K562 (cell line): Measurements from ENCODE around the gene FAM227A. TPM values are rescaled to one million over a fixed set of nuclear protein-coding genes. Genes with fewer than 3 reads are reported as not detected.
A peak's percentile ranks its signal among the peaks of the same experiment; 100 is the strongest.

Experiments
- ATAC-seq: fragments of 200-7000 bp; cut with Tn5 transposase; 3 replicates; pipeline ENCODE4 v1.9.1; 2020; ENCODE audit warnings: moderate library complexity
- BruUV-seq: library from RNA; stranded (reverse); fragments of 400-500 nt; replicated peaks from 2 replicates; lab custom pipeline; 2021; lab: Mats Ljungman, UMichigan
- CTCF ChIA-PET: fragments of 300-600 bp; formaldehyde crosslinking; extraction: SDS; loops from one replicate; lab custom pipeline; 2021; ENCODE audit warnings: low intra/inter-chr PET ratio; lab: Yijun Ruan, JAX
- POLR2A ChIA-PET: fragments of 300-600, 350-650 bp; sonication (Branson Sonifier 250); formaldehyde crosslinking; extraction: SDS; loops from one replicate; lab custom pipeline; 2021; ENCODE audit warnings: antibody characterized with exemption, inconsistent platforms; lab: Yijun Ruan, JAX
- DNase-seq, 4 experiments: peaks; one replicate each; pipeline versions ENCODE4 v3.0.0 to v3.0.0-alpha.2; 2011 to 2018; ENCODE audit warnings: low spot score in 3 of 4, mixed read lengths in 3 of 4; ENCODE audit errors: extremely low read depth in 1 of 4
- FAIRE-seq: peaks from 2 replicates; lab custom pipeline; 2011; peaks lifted over from hg19 to GRCh38; lab: Jason Lieb, UNC
- H2AFZ ChIP-seq: 2 replicates; pipeline ENCODE4 v1.6.0; 2011; ENCODE audit warnings: low read depth, low read length, control low read depth, inconsistent platforms
- H3K27ac ChIP-seq: fragments of 200-600 bp; 3 replicates; pipeline ENCODE4 v1.8.0; 2011; ENCODE audit warnings: low read depth, mild to moderate bottlenecking, control low read depth, inconsistent platforms, low read length, moderate library complexity, mixed read lengths; ENCODE audit errors: extremely low read depth
- H3K27me3 ChIP-seq, 2 experiments: fragments of 300-600 bp in 1 of 2; 2 replicates in 1 of 2; 3 replicates in 1 of 2; pipeline versions ENCODE4 v1.6.0 to v1.8.0; 2011; ENCODE audit warnings: inconsistent platforms in 2 of 2, low read length in 2 of 2, mild to moderate bottlenecking in 1 of 2, mixed read lengths in 1 of 2, moderate library complexity in 1 of 2; ENCODE audit not compliant: control insufficient read depth in 2 of 2, insufficient read depth in 2 of 2
- H3K36me3 ChIP-seq: fragments of 300-600 bp; 3 replicates; pipeline ENCODE4 v1.8.0; 2011; ENCODE audit warnings: mild to moderate bottlenecking, low read length, inconsistent platforms; ENCODE audit not compliant: control insufficient read depth, insufficient read depth
- H3K4me1 ChIP-seq, 2 experiments: fragments of 200-600 bp in 1 of 2; replicated peaks in 1 of 2; 2 replicates in 1 of 2; 3 replicates in 1 of 2; pipeline versions ENCODE4 v1.5.1 to v1.8.0; 2011; ENCODE audit warnings: inconsistent platforms in 2 of 2, low read length in 2 of 2, mild to moderate bottlenecking in 1 of 2, mixed read lengths in 1 of 2, moderate library complexity in 1 of 2; ENCODE audit not compliant: control insufficient read depth in 2 of 2, insufficient read depth in 2 of 2
- H3K4me2 ChIP-seq: 2 replicates; pipeline ENCODE4 v1.6.1; 2011; ENCODE audit warnings: low read length, control low read depth, inconsistent platforms, mixed read lengths; ENCODE audit not compliant: insufficient read depth
- H3K4me3 ChIP-seq: fragments of 200-600 bp; sonication (generic), shearing (Covaris generic); 2 replicates; pipeline ENCODE4 v1.5.1; 2016; ENCODE audit warnings: control low read depth, inconsistent platforms
- H3K79me2 ChIP-seq: fragments of 200-600 bp; 3 replicates; pipeline ENCODE4 v1.8.0; 2011; ENCODE audit warnings: low read length, inconsistent platforms; ENCODE audit not compliant: control insufficient read depth, insufficient read depth
- H3K9ac ChIP-seq, 2 experiments: 2 replicates each; pipeline versions ENCODE4 v1.6.0 to v1.6.1; 2011; ENCODE audit warnings: low read depth in 2 of 2, low read length in 2 of 2, control low read depth in 1 of 2, inconsistent platforms in 1 of 2, mild to moderate bottlenecking in 1 of 2, mixed read lengths in 1 of 2; ENCODE audit not compliant: insufficient read depth in 1 of 2
- H3K9me1 ChIP-seq: one replicate; pipeline ENCODE4 v1.6.0; 2011; ENCODE audit warnings: inconsistent platforms, mild to moderate bottlenecking, low read length, moderate library complexity; ENCODE audit not compliant: control insufficient read depth, insufficient read depth
- H3K9me3 ChIP-seq: replicated peaks from 2 replicates; pipeline ENCODE4 v1.5.1; 2011; ENCODE audit warnings: low read depth, low read length, inconsistent platforms; ENCODE audit not compliant: control insufficient read depth, insufficient read depth
- H4K20me1 ChIP-seq: replicated peaks from 2 replicates; pipeline ENCODE4 v1.6.1; 2011; ENCODE audit warnings: low read length, inconsistent platforms, mixed read lengths; ENCODE audit not compliant: control insufficient read depth, insufficient read depth
- ADNP ChIP-seq: fragments of 200-800 bp; sonication (Bioruptor generic); IDR thresholded peaks from 2 replicates; pipeline ENCODE4 v1.6.1; 2016; ENCODE audit warnings: missing genetic modification characterization, missing compliant biosample characterization
- GTF2E2 ChIP-seq: fragments of 200-800 bp; sonication (Bioruptor generic); IDR thresholded peaks from 2 replicates; pipeline ENCODE4 v1.6.1; 2016; ENCODE audit warnings: missing genetic modification characterization, missing compliant biosample characterization
- KDM5B ChIP-seq: fragments of 200-600 bp; sonication (generic); IDR thresholded peaks from 2 replicates; pipeline ENCODE4 v1.6.1; 2012; ENCODE audit warnings: low read depth, mild to moderate bottlenecking, moderate library complexity, low read length, control low read depth, inconsistent platforms; ENCODE audit not compliant: insufficient replicate concordance
- MTF1 ChIP-seq: fragments of 250-450 bp; sonication (Bioruptor Pico); IDR thresholded peaks from 2 replicates; pipeline ENCODE4 v1.9.0; 2021; ENCODE audit warnings: moderate library complexity, mild to moderate bottlenecking, inconsistent platforms, borderline replicate concordance
- POLR2A ChIP-seq: fragments of 450-650 bp; conservative IDR thresholded peaks from 2 replicates; pipeline ENCODE4 v1.6.1; 2016
- SOX6 ChIP-seq: fragments of 450-650 bp; IDR thresholded peaks from 2 replicates; pipeline ENCODE4 v1.6.1; 2014; ENCODE audit warnings: mild to moderate bottlenecking
- ZZZ3 ChIP-seq: fragments of 450-650 bp; IDR thresholded peaks from 2 replicates; pipeline ENCODE4 v1.6.1; 2016; ENCODE audit warnings: antibody characterized with exemption, mild to moderate bottlenecking, moderate library complexity
- WGBS: fragments of 100-300 bp; shearing (Covaris generic); methylation state at CpG from one replicate; pipeline ENCODE4 v1.1.6; 2016; ENCODE audit warnings: low coverage, mixed read lengths; ENCODE audit not compliant: insufficient coverage; ENCODE audit errors: missing lambda C conversion rate; 5-methylcytosine and 5-hydroxymethylcytosine counted together
- in situ Hi-C: fragments of 300-500 bp; cut with MboI; formaldehyde crosslinking; loops from 4 replicates; pipeline ENCODE4 v1.15.0; 2018; ENCODE audit warnings: inconsistent platforms, mixed read lengths
- intact Hi-C: fragments of 100-400 bp; cut with micrococcal nuclease; formaldehyde crosslinking; loops from 2 replicates; pipeline ENCODE4 v1.14.2; 2022
- polyA plus RNA-seq, 8 experiments: library from polyadenylated mRNA; depleted of rRNA in 4 of 8; stranded (reverse) in 5 of 8; unstranded in 3 of 8; fragments of >200 nt; fragmentation: Nextera tagmentation in 2 of 8; fragmentation: Illumina TruSeq in 1 of 8; extraction: Ambion mirVana in 2 of 8; extraction: Trizol in 1 of 8; gene quantifications; 2 replicates each; pipeline versions ENCODE4 v1.2.1 to v1.2.3, GENCODE V29; 2011 to 2014; ENCODE audit warnings: inconsistent platforms in 1 of 8, missing spikeins in 1 of 8
- total RNA-seq, 7 experiments: library from RNA; depleted of rRNA in 6 of 7; stranded (reverse); fragments of >200 nt in 6 of 7; fragmentation: Illumina TruSeq in 2 of 7; extraction: Trizol in 2 of 7; gene quantifications; 2 replicates each; pipeline versions ENCODE4 v1.2.1 to v1.2.3, GENCODE V29; 2011 to 2021; ENCODE audit warnings: low replicate concordance in 1 of 7
- TF ChIP-seq, protein P1 (sequence below): sonication (generic); formaldehyde crosslinking; IDR thresholded peaks from 2 replicates; pipeline ENCODE4 v1.8.0; 2022; ENCODE audit warnings: missing genetic modification reagents, mild to moderate bottlenecking, moderate library complexity, borderline replicate concordance
- TF ChIP-seq, protein P2 (sequence below): sonication (generic); formaldehyde crosslinking; IDR thresholded peaks from 2 replicates; pipeline ENCODE4 v1.8.0; 2022; ENCODE audit warnings: mild to moderate bottlenecking, missing genetic modification reagents
- TF ChIP-seq, protein P3 (sequence below), 3 experiments: fragments of 200-800 bp in 1 of 3; fragments of 250-450 bp in 1 of 3; fragments of 450-650 bp in 1 of 3; sonication (Bioruptor Pico) in 1 of 3; sonication (Bioruptor generic) in 1 of 3; formaldehyde crosslinking in 1 of 3; IDR thresholded peaks; 2 replicates each; pipeline versions ENCODE4 v1.6.1 to v1.8.0; 2016 to 2022; ENCODE audit warnings: mild to moderate bottlenecking in 2 of 3, missing genetic modification characterization in 2 of 3, missing compliant biosample characterization in 1 of 3, moderate library complexity in 1 of 3

Gene FAM227A
- total and polyA plus RNA-seq, 9 of the 15 experiments (the other 6 are each of a cell fraction or from before 2014, with no cell fraction given): 0.10 to 2.2 (median 0.83) TPM

DNA sequence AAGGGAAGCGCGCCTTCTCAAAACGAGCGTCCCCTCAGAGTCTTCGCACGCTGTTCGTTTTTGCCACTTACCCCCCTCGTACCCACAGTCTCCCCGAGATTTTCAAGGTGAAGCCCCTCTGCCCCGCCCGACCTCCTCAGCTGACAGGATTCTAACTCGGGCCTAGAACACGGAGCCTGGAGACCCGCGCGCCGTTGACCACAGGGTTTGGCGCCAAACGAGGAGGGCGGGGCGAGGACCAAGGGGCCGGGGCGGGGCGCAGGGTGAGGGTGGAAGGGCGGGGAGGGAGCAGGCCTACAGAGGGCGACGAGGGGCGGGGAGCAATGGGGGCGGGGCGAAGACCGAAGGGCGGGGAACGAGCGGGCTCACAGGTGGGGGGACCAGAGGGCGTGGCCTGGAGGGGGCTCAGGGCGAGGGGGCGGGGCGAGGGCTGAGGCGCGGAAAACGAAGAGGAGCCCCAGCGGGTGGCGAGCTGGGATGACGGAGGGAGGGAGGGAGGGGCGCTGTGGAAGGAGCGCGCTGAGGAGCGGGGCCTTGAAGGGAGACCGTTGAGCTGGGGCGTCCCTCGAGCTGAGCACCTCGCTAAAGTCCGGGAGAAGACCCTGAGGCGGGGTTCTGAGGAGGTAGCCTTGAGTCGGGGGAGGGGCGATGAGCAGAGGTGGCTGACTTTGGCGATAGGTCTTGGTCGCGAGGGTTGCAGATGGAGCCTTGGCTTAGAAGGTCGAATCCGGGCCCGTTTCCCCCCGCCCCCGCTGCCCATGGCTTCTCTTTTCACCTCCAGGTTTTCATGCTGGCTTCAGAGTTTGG is 86.0 kb downstream of the FAM227A start, which contains the start of gene DMC1:
Gene DMC1, minus strand, starts transcription at position 212 of the 807 bp plus-strand sequence. CDS start 1,927 bp downstream, outside the sequence.
- Histone ChIP-seq H3K4me3 (peak within 1 kb of the TSS; percentile 51), H3K9me1 (no peaks in the 10 kb centered on the region), H3K9ac (peak within 1 kb of the TSS; percentile 93 to 96), H3K27me3 (no peaks in the 10 kb centered on the region), H3K36me3 (no peaks in the 10 kb centered on the region), H3K4me1 (peaks cover 4 to 8% of the 10 kb centered on the region in 2 experiments; a peak in 4 of 5 replicates), H4K20me1 (no peaks in the 10 kb centered on the region), H3K27ac (peak within 1 kb of the TSS; percentile 94), H3K4me2 (peak within 1 kb of the TSS; percentile 80), H3K79me2 (peaks cover 8% of the 10 kb centered on the region; the same call in 2 of the 3 replicates), H2AFZ (peak within 1 kb of the TSS; percentile 98), H3K9me3 (no peaks in the 10 kb centered on the region)
- FAIRE-seq: peak; percentile 52
- ATAC-seq: peak; percentile 94
- in situ Hi-C loops (loop anchor here (5.0 to 10.0 kb wide), 2 partner anchors 73 to 465 kb away; no protein-coding TSS in a partner anchor), intact Hi-C loops (loop anchor here (5.0 to 10.0 kb wide), 4 partner anchors 58 to 518 kb away; no protein-coding TSS in a partner anchor)
- WGBS: 0% methylated on average over 2 of the region's 64 CpGs
- POLR2A ChIA-PET: interaction anchor here (0.6 kb wide), 3 partner anchors 28 to 102 kb away, joined by 3 read pairs; partner anchors contain the start of gene KDELR3
- peak; percentile 94 to 99 (median 98) for DNase-seq
- CTCF ChIA-PET: interaction anchor here (0.6 kb wide), 1 partner anchor 31 kb away, joined by 3 read pairs; no protein-coding TSS in a partner anchor
- BruUV-seq: no TSS peak
- TF ChIP-seq SOX6 (0 out of 2 replicates have a peak, but pooled peaks have one; percentile 12), KDM5B (peak; percentile 62), GTF2E2 (tag) (0 out of 2 replicates have a peak, but pooled peaks have one; percentile 44), MTF1 (CRISPR knock-in tag) (no peak), POLR2A (peak; percentile 81), ADNP (tag) (no peak), ZZZ3 (peak; percentile 75; the same call in 1 of the 2 replicates)
- TF ChIP-seq, protein P1, sequence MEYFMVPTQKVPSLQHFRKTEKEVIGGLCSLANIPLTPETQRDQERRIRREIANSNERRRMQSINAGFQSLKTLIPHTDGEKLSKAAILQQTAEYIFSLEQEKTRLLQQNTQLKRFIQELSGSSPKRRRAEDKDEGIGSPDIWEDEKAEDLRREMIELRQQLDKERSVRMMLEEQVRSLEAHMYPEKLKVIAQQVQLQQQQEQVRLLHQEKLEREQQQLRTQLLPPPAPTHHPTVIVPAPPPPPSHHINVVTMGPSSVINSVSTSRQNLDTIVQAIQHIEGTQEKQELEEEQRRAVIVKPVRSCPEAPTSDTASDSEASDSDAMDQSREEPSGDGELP (CRISPR knock-in tag): peak; percentile 68; the same call in 1 of the 2 replicates
- TF ChIP-seq, protein P2, sequence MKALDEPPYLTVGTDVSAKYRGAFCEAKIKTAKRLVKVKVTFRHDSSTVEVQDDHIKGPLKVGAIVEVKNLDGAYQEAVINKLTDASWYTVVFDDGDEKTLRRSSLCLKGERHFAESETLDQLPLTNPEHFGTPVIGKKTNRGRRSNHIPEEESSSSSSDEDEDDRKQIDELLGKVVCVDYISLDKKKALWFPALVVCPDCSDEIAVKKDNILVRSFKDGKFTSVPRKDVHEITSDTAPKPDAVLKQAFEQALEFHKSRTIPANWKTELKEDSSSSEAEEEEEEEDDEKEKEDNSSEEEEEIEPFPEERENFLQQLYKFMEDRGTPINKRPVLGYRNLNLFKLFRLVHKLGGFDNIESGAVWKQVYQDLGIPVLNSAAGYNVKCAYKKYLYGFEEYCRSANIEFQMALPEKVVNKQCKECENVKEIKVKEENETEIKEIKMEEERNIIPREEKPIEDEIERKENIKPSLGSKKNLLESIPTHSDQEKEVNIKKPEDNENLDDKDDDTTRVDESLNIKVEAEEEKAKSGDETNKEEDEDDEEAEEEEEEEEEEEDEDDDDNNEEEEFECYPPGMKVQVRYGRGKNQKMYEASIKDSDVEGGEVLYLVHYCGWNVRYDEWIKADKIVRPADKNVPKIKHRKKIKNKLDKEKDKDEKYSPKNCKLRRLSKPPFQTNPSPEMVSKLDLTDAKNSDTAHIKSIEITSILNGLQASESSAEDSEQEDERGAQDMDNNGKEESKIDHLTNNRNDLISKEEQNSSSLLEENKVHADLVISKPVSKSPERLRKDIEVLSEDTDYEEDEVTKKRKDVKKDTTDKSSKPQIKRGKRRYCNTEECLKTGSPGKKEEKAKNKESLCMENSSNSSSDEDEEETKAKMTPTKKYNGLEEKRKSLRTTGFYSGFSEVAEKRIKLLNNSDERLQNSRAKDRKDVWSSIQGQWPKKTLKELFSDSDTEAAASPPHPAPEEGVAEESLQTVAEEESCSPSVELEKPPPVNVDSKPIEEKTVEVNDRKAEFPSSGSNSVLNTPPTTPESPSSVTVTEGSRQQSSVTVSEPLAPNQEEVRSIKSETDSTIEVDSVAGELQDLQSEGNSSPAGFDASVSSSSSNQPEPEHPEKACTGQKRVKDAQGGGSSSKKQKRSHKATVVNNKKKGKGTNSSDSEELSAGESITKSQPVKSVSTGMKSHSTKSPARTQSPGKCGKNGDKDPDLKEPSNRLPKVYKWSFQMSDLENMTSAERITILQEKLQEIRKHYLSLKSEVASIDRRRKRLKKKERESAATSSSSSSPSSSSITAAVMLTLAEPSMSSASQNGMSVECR (CRISPR knock-in tag): peak; percentile 9; the same call in 1 of the 2 replicates
- TF ChIP-seq, protein P3, sequence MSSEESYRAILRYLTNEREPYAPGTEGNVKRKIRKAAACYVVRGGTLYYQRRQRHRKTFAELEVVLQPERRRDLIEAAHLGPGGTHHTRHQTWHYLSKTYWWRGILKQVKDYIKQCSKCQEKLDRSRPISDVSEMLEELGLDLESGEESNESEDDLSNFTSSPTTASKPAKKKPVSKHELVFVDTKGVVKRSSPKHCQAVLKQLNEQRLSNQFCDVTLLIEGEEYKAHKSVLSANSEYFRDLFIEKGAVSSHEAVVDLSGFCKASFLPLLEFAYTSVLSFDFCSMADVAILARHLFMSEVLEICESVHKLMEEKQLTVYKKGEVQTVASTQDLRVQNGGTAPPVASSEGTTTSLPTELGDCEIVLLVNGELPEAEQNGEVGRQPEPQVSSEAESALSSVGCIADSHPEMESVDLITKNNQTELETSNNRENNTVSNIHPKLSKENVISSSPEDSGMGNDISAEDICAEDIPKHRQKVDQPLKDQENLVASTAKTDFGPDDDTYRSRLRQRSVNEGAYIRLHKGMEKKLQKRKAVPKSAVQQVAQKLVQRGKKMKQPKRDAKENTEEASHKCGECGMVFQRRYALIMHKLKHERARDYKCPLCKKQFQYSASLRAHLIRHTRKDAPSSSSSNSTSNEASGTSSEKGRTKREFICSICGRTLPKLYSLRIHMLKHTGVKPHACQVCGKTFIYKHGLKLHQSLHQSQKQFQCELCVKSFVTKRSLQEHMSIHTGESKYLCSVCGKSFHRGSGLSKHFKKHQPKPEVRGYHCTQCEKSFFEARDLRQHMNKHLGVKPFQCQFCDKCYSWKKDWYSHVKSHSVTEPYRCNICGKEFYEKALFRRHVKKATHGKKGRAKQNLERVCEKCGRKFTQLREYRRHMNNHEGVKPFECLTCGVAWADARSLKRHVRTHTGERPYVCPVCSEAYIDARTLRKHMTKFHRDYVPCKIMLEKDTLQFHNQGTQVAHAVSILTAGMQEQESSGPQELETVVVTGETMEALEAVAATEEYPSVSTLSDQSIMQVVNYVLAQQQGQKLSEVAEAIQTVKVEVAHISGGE (CRISPR knock-in tag; IDR thresholded peaks at IDR 0.05): 0 out of 6 replicates have a peak, but pooled peaks of 1 of the 3 experiments have one; percentile 45
